Measurements from ENCODE around the gene POLD1.

DNA sequence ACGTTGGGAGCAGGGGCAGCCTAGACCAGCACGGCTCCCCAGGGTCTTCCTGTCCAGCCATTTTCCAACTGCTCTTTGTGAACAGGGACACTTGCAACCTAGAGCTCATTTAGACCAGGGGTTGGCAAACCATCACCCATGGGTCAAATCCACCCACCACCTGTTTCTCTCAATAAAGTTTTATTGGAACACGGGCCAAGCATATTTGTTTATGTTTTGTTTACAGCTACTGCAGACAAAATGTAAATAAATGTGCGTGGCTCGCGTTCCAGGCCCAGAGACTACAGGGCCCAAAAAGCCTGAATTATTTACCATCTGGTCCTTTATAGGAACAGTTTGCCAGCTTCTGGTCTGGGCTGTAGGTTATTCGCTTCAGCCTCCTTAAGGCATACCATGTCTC is 78.8 kb downstream of the POLD1 start:
- TF ChIP-seq FOS (IDR thresholded peaks at IDR 0.05; ENCODE audit: borderline replicate concordance, insufficient read depth, low read length) (no peak), POLR2AphosphoS5 (IDR thresholded peaks at IDR 0.05; ENCODE audit: insufficient read depth, low read depth, low read length) (no peak), POLR2A (IDR thresholded peaks at IDR 0.05; ENCODE audit: low read depth, low read length) (no peak), EZH2 (IDR thresholded peaks at IDR 0.05; ENCODE audit: borderline replicate concordance, low read depth, low read length, severe bottlenecking) (no peak), GATA2 (IDR thresholded peaks at IDR 0.05; ENCODE audit: insufficient read depth, insufficient read length, low read depth, low read length) (no peak), JUN (IDR thresholded peaks at IDR 0.05; ENCODE audit: borderline replicate concordance, insufficient read depth, insufficient read length, low read depth) (no peak), MYC (IDR thresholded peaks at IDR 0.05; ENCODE audit: low read depth, low read length) (no peak)
- TF ChIP-seq, protein P1, sequence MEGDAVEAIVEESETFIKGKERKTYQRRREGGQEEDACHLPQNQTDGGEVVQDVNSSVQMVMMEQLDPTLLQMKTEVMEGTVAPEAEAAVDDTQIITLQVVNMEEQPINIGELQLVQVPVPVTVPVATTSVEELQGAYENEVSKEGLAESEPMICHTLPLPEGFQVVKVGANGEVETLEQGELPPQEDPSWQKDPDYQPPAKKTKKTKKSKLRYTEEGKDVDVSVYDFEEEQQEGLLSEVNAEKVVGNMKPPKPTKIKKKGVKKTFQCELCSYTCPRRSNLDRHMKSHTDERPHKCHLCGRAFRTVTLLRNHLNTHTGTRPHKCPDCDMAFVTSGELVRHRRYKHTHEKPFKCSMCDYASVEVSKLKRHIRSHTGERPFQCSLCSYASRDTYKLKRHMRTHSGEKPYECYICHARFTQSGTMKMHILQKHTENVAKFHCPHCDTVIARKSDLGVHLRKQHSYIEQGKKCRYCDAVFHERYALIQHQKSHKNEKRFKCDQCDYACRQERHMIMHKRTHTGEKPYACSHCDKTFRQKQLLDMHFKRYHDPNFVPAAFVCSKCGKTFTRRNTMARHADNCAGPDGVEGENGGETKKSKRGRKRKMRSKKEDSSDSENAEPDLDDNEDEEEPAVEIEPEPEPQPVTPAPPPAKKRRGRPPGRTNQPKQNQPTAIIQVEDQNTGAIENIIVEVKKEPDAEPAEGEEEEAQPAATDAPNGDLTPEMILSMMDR (IDR thresholded peaks at IDR 0.05; ENCODE audit: extremely low read depth in 1 of 2, insufficient read depth in 1 of 2, low read depth in 1 of 2, low read length in 2 of 2) = no peak
- TF ChIP-seq, protein P2, sequence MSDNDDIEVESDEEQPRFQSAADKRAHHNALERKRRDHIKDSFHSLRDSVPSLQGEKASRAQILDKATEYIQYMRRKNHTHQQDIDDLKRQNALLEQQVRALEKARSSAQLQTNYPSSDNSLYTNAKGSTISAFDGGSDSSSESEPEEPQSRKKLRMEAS (IDR thresholded peaks at IDR 0.05; ENCODE audit: insufficient read depth, insufficient read length) = no peak
